GM12878 (cell line): ENCODE data around the gene STK32B.

Experiments used
- EP300 ChIP-seq, 2 experiments: fragments of 150-350 bp in 1 of 2; IDR thresholded peaks; 2 replicates each; pipeline ENCODE4 v1.6.1; 2011 to 2012; ENCODE audit warnings: low read depth in 2 of 2, low read length in 2 of 2, borderline replicate concordance in 1 of 2, improper control_type of control experiment in 1 of 2, inconsistent platforms in 1 of 2; ENCODE audit not compliant: control insufficient read depth in 1 of 2
- NBN ChIP-seq: fragments of 450-650 bp; IDR thresholded peaks from 2 replicates; pipeline ENCODE4 v1.6.1; 2016
- NFYB ChIP-seq: IDR thresholded peaks from 2 replicates; pipeline ENCODE4 v1.6.1; 2011; ENCODE audit warnings: low read depth, mild to moderate bottlenecking, low read length, improper control_type of control experiment, moderate library complexity; ENCODE audit not compliant: insufficient read depth
- POLR2AphosphoS5 ChIP-seq: IDR thresholded peaks from 2 replicates; pipeline ENCODE4 v1.6.1; 2011; ENCODE audit warnings: mild to moderate bottlenecking, low read length, inconsistent platforms
- RAD51 ChIP-seq: fragments of 450-650 bp; IDR thresholded peaks from 2 replicates; pipeline ENCODE4 v1.6.1; 2016; ENCODE audit warnings: moderate library complexity, mild to moderate bottlenecking, inconsistent platforms
- SMARCA5 ChIP-seq: fragments of 450-650 bp; IDR thresholded peaks from 2 replicates; pipeline ENCODE4 v1.6.1; 2017; ENCODE audit warnings: mild to moderate bottlenecking
- SPI1 ChIP-seq: IDR thresholded peaks from 2 replicates; pipeline ENCODE4 v1.6.1; 2011; ENCODE audit warnings: low read depth, mild to moderate bottlenecking, low read length, moderate library complexity, borderline replicate concordance; ENCODE audit not compliant: insufficient read depth
- ZNF217 ChIP-seq: fragments of 450-650 bp; IDR thresholded peaks from 2 replicates; pipeline ENCODE4 v1.6.1; 2017; ENCODE audit warnings: antibody characterized with exemption, mild to moderate bottlenecking
- TF ChIP-seq, protein P1 (sequence below), 3 experiments: IDR thresholded peaks in 2 of 3; conservative IDR thresholded peaks in 1 of 3; 2 replicates each; pipeline ENCODE4 v1.5.1; 2011; ENCODE audit warnings: low read depth in 3 of 3, low read length in 3 of 3, mild to moderate bottlenecking in 3 of 3, control low read depth in 2 of 3, moderate library complexity in 2 of 3, inconsistent platforms in 1 of 3, mixed read lengths in 1 of 3; ENCODE audit not compliant: control insufficient read depth in 2 of 3, insufficient read depth in 1 of 3; ENCODE audit errors: extremely low read depth in 1 of 3
- TF ChIP-seq, protein P2 (sequence below): IDR thresholded peaks from 2 replicates; pipeline ENCODE4 v1.6.1; 2012; ENCODE audit warnings: low read length, inconsistent platforms
- TF ChIP-seq, protein P3 (sequence below): IDR thresholded peaks from 2 replicates; pipeline ENCODE4 v1.6.1; 2012; ENCODE audit warnings: low read depth, low read length, improper control_type of control experiment
- TF ChIP-seq, protein P4 (sequence below): fragments of 450-650 bp; IDR thresholded peaks from 2 replicates; pipeline ENCODE4 v1.6.1; 2014; ENCODE audit warnings: mild to moderate bottlenecking
- TF ChIP-seq, protein P5 (sequence below): fragments of 450-650 bp; IDR thresholded peaks from 2 replicates; pipeline ENCODE4 v1.6.1; 2017; ENCODE audit warnings: mild to moderate bottlenecking, moderate library complexity
- TF ChIP-seq, protein P6 (sequence below): IDR thresholded peaks from 2 replicates; pipeline ENCODE4 v1.6.1; 2011; ENCODE audit warnings: borderline replicate concordance, low read depth, mild to moderate bottlenecking, moderate library complexity, mixed read lengths, low read length; ENCODE audit not compliant: insufficient read depth; ENCODE audit errors: extremely low read length

DNA sequence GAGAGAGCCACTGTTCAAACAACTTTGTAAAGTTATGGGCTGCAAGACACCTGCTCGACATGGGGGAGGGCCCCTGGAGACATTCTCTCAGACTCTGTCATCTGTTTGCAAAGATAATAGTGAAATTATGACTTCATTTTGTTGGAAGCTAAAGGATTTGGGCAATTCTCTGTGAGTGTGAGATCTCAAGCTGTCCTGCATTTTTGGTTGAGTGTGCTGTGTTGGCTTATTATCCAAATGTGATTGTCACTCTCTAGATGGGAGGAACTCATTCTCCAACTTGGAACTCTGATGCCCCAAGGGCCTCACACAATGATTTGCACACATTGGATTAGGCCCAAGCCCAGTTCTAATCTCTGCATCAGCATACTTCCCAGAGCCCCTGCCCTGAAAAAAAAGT is 63.7 kb downstream of the STK32B start:
- no peak for TF ChIP-seq NBN
- TF ChIP-seq, protein P1, sequence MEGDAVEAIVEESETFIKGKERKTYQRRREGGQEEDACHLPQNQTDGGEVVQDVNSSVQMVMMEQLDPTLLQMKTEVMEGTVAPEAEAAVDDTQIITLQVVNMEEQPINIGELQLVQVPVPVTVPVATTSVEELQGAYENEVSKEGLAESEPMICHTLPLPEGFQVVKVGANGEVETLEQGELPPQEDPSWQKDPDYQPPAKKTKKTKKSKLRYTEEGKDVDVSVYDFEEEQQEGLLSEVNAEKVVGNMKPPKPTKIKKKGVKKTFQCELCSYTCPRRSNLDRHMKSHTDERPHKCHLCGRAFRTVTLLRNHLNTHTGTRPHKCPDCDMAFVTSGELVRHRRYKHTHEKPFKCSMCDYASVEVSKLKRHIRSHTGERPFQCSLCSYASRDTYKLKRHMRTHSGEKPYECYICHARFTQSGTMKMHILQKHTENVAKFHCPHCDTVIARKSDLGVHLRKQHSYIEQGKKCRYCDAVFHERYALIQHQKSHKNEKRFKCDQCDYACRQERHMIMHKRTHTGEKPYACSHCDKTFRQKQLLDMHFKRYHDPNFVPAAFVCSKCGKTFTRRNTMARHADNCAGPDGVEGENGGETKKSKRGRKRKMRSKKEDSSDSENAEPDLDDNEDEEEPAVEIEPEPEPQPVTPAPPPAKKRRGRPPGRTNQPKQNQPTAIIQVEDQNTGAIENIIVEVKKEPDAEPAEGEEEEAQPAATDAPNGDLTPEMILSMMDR (IDR thresholded peaks at IDR 0.05 in 2 of 3, conservative IDR thresholded peaks at IDR 0.05 in 1 of 3; ENCODE audit: control insufficient read depth in 2 of 3, extremely low read depth in 1 of 3, insufficient read depth in 1 of 3, low read depth in 3 of 3, low read length in 3 of 3) = no peak
- TF ChIP-seq, protein P2, sequence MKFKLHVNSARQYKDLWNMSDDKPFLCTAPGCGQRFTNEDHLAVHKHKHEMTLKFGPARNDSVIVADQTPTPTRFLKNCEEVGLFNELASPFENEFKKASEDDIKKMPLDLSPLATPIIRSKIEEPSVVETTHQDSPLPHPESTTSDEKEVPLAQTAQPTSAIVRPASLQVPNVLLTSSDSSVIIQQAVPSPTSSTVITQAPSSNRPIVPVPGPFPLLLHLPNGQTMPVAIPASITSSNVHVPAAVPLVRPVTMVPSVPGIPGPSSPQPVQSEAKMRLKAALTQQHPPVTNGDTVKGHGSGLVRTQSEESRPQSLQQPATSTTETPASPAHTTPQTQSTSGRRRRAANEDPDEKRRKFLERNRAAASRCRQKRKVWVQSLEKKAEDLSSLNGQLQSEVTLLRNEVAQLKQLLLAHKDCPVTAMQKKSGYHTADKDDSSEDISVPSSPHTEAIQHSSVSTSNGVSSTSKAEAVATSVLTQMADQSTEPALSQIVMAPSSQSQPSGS = no peak
- no peak for TF ChIP-seq SPI1
- no peak for TF ChIP-seq EP300 (IDR thresholded peaks at IDR 0.05; ENCODE audit: borderline replicate concordance in 1 of 2, control insufficient read depth in 1 of 2, low read depth in 2 of 2, low read length in 2 of 2)
- TF ChIP-seq, protein P3, sequence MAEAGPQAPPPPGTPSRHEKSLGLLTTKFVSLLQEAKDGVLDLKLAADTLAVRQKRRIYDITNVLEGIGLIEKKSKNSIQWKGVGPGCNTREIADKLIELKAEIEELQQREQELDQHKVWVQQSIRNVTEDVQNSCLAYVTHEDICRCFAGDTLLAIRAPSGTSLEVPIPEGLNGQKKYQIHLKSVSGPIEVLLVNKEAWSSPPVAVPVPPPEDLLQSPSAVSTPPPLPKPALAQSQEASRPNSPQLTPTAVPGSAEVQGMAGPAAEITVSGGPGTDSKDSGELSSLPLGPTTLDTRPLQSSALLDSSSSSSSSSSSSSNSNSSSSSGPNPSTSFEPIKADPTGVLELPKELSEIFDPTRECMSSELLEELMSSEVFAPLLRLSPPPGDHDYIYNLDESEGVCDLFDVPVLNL = no peak
- TF ChIP-seq, protein P4, sequence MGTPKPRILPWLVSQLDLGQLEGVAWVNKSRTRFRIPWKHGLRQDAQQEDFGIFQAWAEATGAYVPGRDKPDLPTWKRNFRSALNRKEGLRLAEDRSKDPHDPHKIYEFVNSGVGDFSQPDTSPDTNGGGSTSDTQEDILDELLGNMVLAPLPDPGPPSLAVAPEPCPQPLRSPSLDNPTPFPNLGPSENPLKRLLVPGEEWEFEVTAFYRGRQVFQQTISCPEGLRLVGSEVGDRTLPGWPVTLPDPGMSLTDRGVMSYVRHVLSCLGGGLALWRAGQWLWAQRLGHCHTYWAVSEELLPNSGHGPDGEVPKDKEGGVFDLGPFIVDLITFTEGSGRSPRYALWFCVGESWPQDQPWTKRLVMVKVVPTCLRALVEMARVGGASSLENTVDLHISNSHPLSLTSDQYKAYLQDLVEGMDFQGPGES = no peak
- TF ChIP-seq, protein P5, sequence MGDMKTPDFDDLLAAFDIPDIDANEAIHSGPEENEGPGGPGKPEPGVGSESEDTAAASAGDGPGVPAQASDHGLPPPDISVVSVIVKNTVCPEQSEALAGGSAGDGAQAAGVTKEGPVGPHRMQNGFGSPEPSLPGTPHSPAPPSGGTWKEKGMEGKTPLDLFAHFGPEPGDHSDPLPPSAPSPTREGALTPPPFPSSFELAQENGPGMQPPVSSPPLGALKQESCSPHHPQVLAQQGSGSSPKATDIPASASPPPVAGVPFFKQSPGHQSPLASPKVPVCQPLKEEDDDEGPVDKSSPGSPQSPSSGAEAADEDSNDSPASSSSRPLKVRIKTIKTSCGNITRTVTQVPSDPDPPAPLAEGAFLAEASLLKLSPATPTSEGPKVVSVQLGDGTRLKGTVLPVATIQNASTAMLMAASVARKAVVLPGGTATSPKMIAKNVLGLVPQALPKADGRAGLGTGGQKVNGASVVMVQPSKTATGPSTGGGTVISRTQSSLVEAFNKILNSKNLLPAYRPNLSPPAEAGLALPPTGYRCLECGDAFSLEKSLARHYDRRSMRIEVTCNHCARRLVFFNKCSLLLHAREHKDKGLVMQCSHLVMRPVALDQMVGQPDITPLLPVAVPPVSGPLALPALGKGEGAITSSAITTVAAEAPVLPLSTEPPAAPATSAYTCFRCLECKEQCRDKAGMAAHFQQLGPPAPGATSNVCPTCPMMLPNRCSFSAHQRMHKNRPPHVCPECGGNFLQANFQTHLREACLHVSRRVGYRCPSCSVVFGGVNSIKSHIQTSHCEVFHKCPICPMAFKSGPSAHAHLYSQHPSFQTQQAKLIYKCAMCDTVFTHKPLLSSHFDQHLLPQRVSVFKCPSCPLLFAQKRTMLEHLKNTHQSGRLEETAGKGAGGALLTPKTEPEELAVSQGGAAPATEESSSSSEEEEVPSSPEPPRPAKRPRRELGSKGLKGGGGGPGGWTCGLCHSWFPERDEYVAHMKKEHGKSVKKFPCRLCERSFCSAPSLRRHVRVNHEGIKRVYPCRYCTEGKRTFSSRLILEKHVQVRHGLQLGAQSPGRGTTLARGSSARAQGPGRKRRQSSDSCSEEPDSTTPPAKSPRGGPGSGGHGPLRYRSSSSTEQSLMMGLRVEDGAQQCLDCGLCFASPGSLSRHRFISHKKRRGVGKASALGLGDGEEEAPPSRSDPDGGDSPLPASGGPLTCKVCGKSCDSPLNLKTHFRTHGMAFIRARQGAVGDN = no peak
- no peak for TF ChIP-seq POLR2AphosphoS5
- TF ChIP-seq NFYB = no peak
- TF ChIP-seq, protein P6, sequence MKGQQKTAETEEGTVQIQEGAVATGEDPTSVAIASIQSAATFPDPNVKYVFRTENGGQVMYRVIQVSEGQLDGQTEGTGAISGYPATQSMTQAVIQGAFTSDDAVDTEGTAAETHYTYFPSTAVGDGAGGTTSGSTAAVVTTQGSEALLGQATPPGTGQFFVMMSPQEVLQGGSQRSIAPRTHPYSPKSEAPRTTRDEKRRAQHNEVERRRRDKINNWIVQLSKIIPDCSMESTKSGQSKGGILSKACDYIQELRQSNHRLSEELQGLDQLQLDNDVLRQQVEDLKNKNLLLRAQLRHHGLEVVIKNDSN = no peak
- TF ChIP-seq SMARCA5 = no peak
- no peak for TF ChIP-seq ZNF217
- TF ChIP-seq RAD51 = no peak
